C4-2B (cell line): Measurements from ENCODE around the gene PPARG.

Source experiments
- CTCF ChIP-seq: fragments of 450-650 bp; conservative IDR thresholded peaks from 2 replicates; pipeline ENCODE4 v1.5.1; 2017; ENCODE audit warnings: mild to moderate bottlenecking
- ZFX ChIP-seq: fragments of 450-650 bp; IDR thresholded peaks from 2 replicates; pipeline ENCODE4 v1.6.1; 2017

- TF ChIP-seq CTCF = no peak
- TF ChIP-seq ZFX = no peak
Measured at GRCh38 chr3:12470680-12471079, 181.8 kb downstream of the PPARG start.
